NCI-H2107 treated with DMSO at 0.1 percent for 48 hours (cell line): Measurements from ENCODE around the gene PPP2R5E.

Source experiments
- DNase-seq: peaks from one replicate; lab custom pipeline; 2025; ENCODE audit not compliant: unreplicated experiment; lab: John Stamatoyannopoulos, UW

Gene PPP2R5E

GRCh38 chr14:63387711-63388110 is 155.5 kb downstream of the PPP2R5E start:
- no peak for DNase-seq

GRCh38 chr14:63383776-63384367 is 159.3 kb downstream of the PPP2R5E start:
- DNase-seq = no peak

GRCh38 chr14:63378444-63378843 is 164.7 kb downstream of the PPP2R5E start:
- DNase-seq = no peak

- DNase-seq = no peak
Observed at GRCh38 chr14:63375769-63376168, 167.4 kb downstream of the PPP2R5E start.

- DNase-seq = peak; percentile 41
Observed at GRCh38 chr14:63371613-63372012, 171.6 kb downstream of the PPP2R5E start.

- DNase-seq = no peak
Observed at GRCh38 chr14:63371033-63371432, 172.1 kb downstream of the PPP2R5E start.

GRCh38 chr14:63367742-63368364 is 175.3 kb downstream of the PPP2R5E start:
- DNase-seq = no peak

GRCh38 chr14:63362389-63362819 is 180.8 kb downstream of the PPP2R5E start:
- DNase-seq = peak; percentile 96

GRCh38 chr14:63361790-63362189 is 181.4 kb downstream of the PPP2R5E start:
- peak; percentile 83 for DNase-seq

GRCh38 chr14:63357841-63358240 is 185.3 kb downstream of the PPP2R5E start:
- no peak for DNase-seq

- DNase-seq = peak; percentile 95
Observed at GRCh38 chr14:63345826-63346225, 197.4 kb downstream of the PPP2R5E start.

- DNase-seq = no peak
Observed at GRCh38 chr14:63344336-63344735, 198.8 kb downstream of the PPP2R5E start.

- DNase-seq = no peak
Observed at GRCh38 chr14:63343878-63344277, 199.3 kb downstream of the PPP2R5E start.

GRCh38 chr14:63342371-63342770 is 200.8 kb downstream of the PPP2R5E start:
- peak; percentile 84 for DNase-seq

- DNase-seq = no peak
Observed at GRCh38 chr14:63328787-63329737, 214.1 kb downstream of the PPP2R5E start.

GRCh38 chr14:63326840-63327239 is 216.3 kb downstream of the PPP2R5E start:
- DNase-seq = no peak

- DNase-seq = no peak
Observed at GRCh38 chr14:63322897-63323573, 220.1 kb downstream of the PPP2R5E start.

GRCh38 chr14:63322472-63322871 is 220.7 kb downstream of the PPP2R5E start:
- no peak for DNase-seq
